Endothelial cell of umbilical vein (primary cell): ENCODE measurements around the gene BCL11B. TPM values are rescaled to one million over a fixed set of nuclear protein-coding genes. Genes with fewer than 3 reads are reported as not detected.
"Not testable (repeated sequence)": the region's sequence is repeated elsewhere in the genome, so short reads cannot be mapped to it uniquely, and the experiment has no call there.

ENCODE experiments used
- BruUV-seq: library from RNA; stranded (reverse); fragments of 400-500 nt; replicated peaks from 2 replicates; lab custom pipeline; 2021; lab: Mats Ljungman, UMichigan
- CTCF ChIA-PET: fragments of 300-600, 350-600 bp; sonication (Branson Sonifier 250); formaldehyde crosslinking; loops from one replicate; lab custom pipeline; 2021; ENCODE audit warnings: antibody characterized with exemption, inconsistent platforms; lab: Charles Lee
- POLR2A ChIA-PET: fragments of 300-600, 350-600 bp; sonication (Branson Sonifier 250); formaldehyde crosslinking; loops from one replicate; lab custom pipeline; 2021; ENCODE audit warnings: antibody characterized with exemption, inconsistent platforms; lab: Charles Lee
- DNase-seq: peaks from one replicate; pipeline ENCODE4 v3.0.0-alpha.2; 2011; ENCODE audit warnings: low read depth, low spot score
- FAIRE-seq: peaks from 2 replicates; lab custom pipeline; 2011; peaks lifted over from hg19 to GRCh38; lab: Jason Lieb, UNC
- H2AFZ ChIP-seq: 2 replicates; pipeline ENCODE4 v1.6.0; 2012; ENCODE audit warnings: low read depth, low read length, control low read depth, inconsistent platforms
- H3K27ac ChIP-seq: 2 replicates; pipeline ENCODE4 v1.5.1; 2011; ENCODE audit warnings: low read depth, mild to moderate bottlenecking, control low read depth, low read length, moderate library complexity; ENCODE audit not compliant: insufficient read depth
- H3K27me3 ChIP-seq, 2 experiments: 2 replicates each; pipeline versions ENCODE4 v1.6.0 to v1.6.1; 2011; ENCODE audit warnings: low read length in 2 of 2, mixed read lengths in 1 of 2; ENCODE audit not compliant: control insufficient read depth in 2 of 2, insufficient read depth in 2 of 2
- H3K36me3 ChIP-seq, 2 experiments: 2 replicates in 1 of 2; 3 replicates in 1 of 2; pipeline ENCODE4 v1.5.1; 2011; ENCODE audit warnings: low read length in 2 of 2, mild to moderate bottlenecking in 1 of 2, moderate library complexity in 1 of 2; ENCODE audit not compliant: control insufficient read depth in 2 of 2, insufficient read depth in 2 of 2; ENCODE audit errors: extremely low read depth in 1 of 2
- H3K4me1 ChIP-seq: 3 replicates; pipeline ENCODE4 v1.5.1; 2011; ENCODE audit warnings: mild to moderate bottlenecking, low read length; ENCODE audit not compliant: control insufficient read depth, insufficient read depth; ENCODE audit errors: extremely low read depth
- H3K4me2 ChIP-seq: 2 replicates; pipeline ENCODE4 v1.6.1; 2011; ENCODE audit warnings: low read length, control low read depth, mixed read lengths; ENCODE audit not compliant: insufficient read depth
- H3K4me3 ChIP-seq, 3 experiments: fragments of 200-600 bp in 1 of 3; sonication (generic), shearing (Covaris generic) in 1 of 3; replicated peaks in 1 of 3; 2 replicates each; pipeline ENCODE4 v1.5.1; 2011 to 2016; ENCODE audit warnings: control low read depth in 3 of 3, low read length in 3 of 3, mild to moderate bottlenecking in 2 of 3, inconsistent platforms in 1 of 3, low read depth in 1 of 3, moderate library complexity in 1 of 3; ENCODE audit not compliant: insufficient read depth in 1 of 3
- H3K79me2 ChIP-seq: 2 replicates; pipeline ENCODE4 v1.6.0; 2012; ENCODE audit warnings: low read length, inconsistent platforms; ENCODE audit not compliant: control insufficient read depth, insufficient read depth
- H3K9ac ChIP-seq: replicated peaks from 2 replicates; pipeline ENCODE3; 2011; ENCODE audit warnings: low read length, control low read depth; ENCODE audit not compliant: insufficient read depth; ENCODE audit errors: extremely low read depth
- H3K9me1 ChIP-seq: replicated peaks from 3 replicates; pipeline ENCODE4 v1.6.0; 2011; ENCODE audit warnings: mild to moderate bottlenecking, low read length; ENCODE audit not compliant: control insufficient read depth, insufficient read depth; ENCODE audit errors: extremely low read depth
- H3K9me3 ChIP-seq: replicated peaks from 2 replicates; pipeline ENCODE4 v1.5.1; 2012; ENCODE audit warnings: low read length, inconsistent platforms; ENCODE audit not compliant: control insufficient read depth, insufficient read depth
- H4K20me1 ChIP-seq: replicated peaks from 2 replicates; pipeline ENCODE3; 2011; ENCODE audit warnings: mild to moderate bottlenecking, low read length; ENCODE audit not compliant: control insufficient read depth, insufficient read depth; ENCODE audit errors: extremely low read depth
- CTCF ChIP-seq, 2 donors: IDR thresholded peaks; 1 replicate in 1 of 2; 2 replicates in 1 of 2; pipeline ENCODE4 v1.5.1; 2011; ENCODE audit warnings: low read length in 2 of 2, mild to moderate bottlenecking in 2 of 2, moderate library complexity in 2 of 2, control low read depth in 1 of 2, inconsistent platforms in 1 of 2, low read depth in 1 of 2; ENCODE audit not compliant: insufficient read depth in 1 of 2; ENCODE audit errors: extremely low read depth in 1 of 2
- EZH2 ChIP-seq: IDR thresholded peaks from 2 replicates; pipeline ENCODE4 v1.6.1; 2012; ENCODE audit warnings: borderline replicate concordance, low read depth, mild to moderate bottlenecking, moderate library complexity, low read length, inconsistent platforms; ENCODE audit not compliant: severe bottlenecking
- FOS ChIP-seq: IDR thresholded peaks from 2 replicates; pipeline ENCODE4 v1.6.1; 2011; ENCODE audit warnings: mild to moderate bottlenecking, low read length, moderate library complexity, borderline replicate concordance; ENCODE audit not compliant: insufficient read depth
- GATA2 ChIP-seq: IDR thresholded peaks from 2 replicates; pipeline ENCODE4 v1.7.0; 2011; ENCODE audit warnings: low read depth, mild to moderate bottlenecking, moderate library complexity, mixed read lengths, low read length; ENCODE audit not compliant: insufficient read length, insufficient read depth
- JUN ChIP-seq: IDR thresholded peaks from 2 replicates; pipeline ENCODE4 v1.6.1; 2011; ENCODE audit warnings: borderline replicate concordance, low read depth; ENCODE audit not compliant: insufficient read length, insufficient read depth
- MAX ChIP-seq: IDR thresholded peaks from 2 replicates; pipeline ENCODE4 v1.6.1; 2011; ENCODE audit not compliant: insufficient read depth, insufficient read length
- MYC ChIP-seq: IDR thresholded peaks from one replicate; pipeline ENCODE4 v1.6.1; 2011; ENCODE audit warnings: mild to moderate bottlenecking, low read depth, low read length
- POLR2A ChIP-seq: IDR thresholded peaks from 2 replicates; pipeline ENCODE4 v1.6.1; 2012; ENCODE audit warnings: low read depth, mild to moderate bottlenecking, control low read depth, low read length
- POLR2AphosphoS5 ChIP-seq: IDR thresholded peaks from 2 replicates; pipeline ENCODE4 v1.6.1; 2012; ENCODE audit warnings: low read depth, mild to moderate bottlenecking, control low read depth, low read length, moderate library complexity; ENCODE audit not compliant: insufficient read depth
- dilution Hi-C: fragments of 300-500 bp; cut with MboI; formaldehyde crosslinking; loops from one replicate; pipeline ENCODE4 v1.15.0; 2019; ENCODE audit warnings: low sequenced_read_pairs; ENCODE audit not compliant: extremely low pct_ligation_motif_present
- intact Hi-C: fragments of 100-400 bp; cut with micrococcal nuclease; formaldehyde crosslinking; loops from one replicate; pipeline ENCODE4 v1.10.0; 2022
- polyA plus RNA-seq, 4 experiments: library from polyadenylated mRNA; depleted of rRNA in 3 of 4; stranded (reverse) in 3 of 4; unstranded in 1 of 4; fragments of >200 nt; gene quantifications; 2 replicates each; pipeline versions ENCODE4 v1.2.1 to v1.2.3, GENCODE V29; 2011 to 2012; ENCODE audit warnings: missing spikeins in 1 of 4
- total RNA-seq: library from RNA; stranded (reverse); gene quantifications from 2 replicates; pipeline ENCODE4 v1.2.3, GENCODE V29; 2021

The BCL11B gene
- total and polyA plus RNA-seq, 2 donors (not counting 3 experiments of a cell fraction or from before 2014, with no cell fraction given): 0.03 to 0.07 TPM

DNA sequence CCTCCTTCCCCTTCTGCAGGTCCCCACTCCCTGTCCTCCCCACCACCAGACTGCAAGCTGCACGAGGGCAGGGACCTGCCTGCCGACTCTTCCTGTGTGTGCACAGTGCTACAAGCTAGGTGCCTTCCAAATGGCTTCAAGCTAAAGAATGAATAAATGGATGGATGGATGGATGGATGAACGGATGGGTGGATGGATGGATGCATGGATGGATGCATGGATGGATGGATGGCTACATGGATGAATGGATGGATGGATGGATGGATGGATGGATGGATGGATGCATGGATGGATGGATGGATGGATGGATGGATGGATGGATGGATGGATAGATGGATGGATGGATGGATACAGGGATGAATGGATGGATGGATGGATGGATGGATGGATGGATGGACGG is 43.2 kb downstream of the BCL11B start:
- H2AFZ ChIP-seq, H3K9me3 ChIP-seq, H3K9me1 ChIP-seq, DNase-seq, H3K27me3 ChIP-seq, FAIRE-seq, H3K4me3 ChIP-seq, POLR2A ChIA-PET, H3K9ac ChIP-seq, H3K4me2 ChIP-seq, CTCF ChIA-PET, intact Hi-C loops, dilution Hi-C loops, H3K4me1 ChIP-seq, BruUV-seq, H3K79me2 ChIP-seq, H3K36me3 ChIP-seq, H4K20me1 ChIP-seq, H3K27ac ChIP-seq: not testable (repeated sequence)

DNA sequence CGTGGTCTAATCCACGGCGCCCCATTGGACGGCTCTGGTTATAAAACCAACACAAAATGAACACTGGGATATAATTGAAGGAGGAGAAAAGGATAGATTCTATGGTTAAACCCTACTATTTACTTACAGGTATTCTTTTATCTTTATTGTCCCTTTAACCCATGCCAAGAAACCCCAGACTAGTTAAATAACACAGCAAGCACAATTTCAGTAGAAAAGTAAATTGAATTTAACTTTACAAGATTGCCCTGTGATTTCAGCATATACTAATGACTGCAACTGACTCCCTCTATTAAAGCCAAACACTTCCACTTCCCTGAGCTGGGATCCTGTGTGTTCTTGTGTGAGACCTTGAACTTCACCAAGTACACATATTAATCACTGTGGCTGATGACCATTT is 45.3 kb downstream of the BCL11B start:
- Histone ChIP-seq H3K9me1 (no peaks in the 10 kb centered on the region), H3K27me3 (no peaks in the 10 kb centered on the region), H4K20me1 (no peaks in the 10 kb centered on the region), H3K27ac (no peak overlapping the region), H3K4me2 (no peak overlapping the region), H2AFZ (no peak overlapping the region), H3K79me2 (no peaks in the 10 kb centered on the region), H3K9ac (no peak overlapping the region), H3K4me1 (no peaks in the 10 kb centered on the region), H3K9me3 (no peaks in the 10 kb centered on the region), H3K36me3 (no peaks in the 10 kb centered on the region), H3K4me3 (no peak overlapping the region)
- BruUV-seq: no TSS peak
- ChIA-PET POLR2A (no interaction called here), CTCF (no interaction called here)
- FAIRE-seq (no peak), DNase-seq (no peak)
- dilution Hi-C loops (no loop called here), intact Hi-C loops (no loop called here)
- TF ChIP-seq GATA2: no peak
- no peak for TF ChIP-seq JUN
- TF ChIP-seq MAX: no peak
- TF ChIP-seq CTCF (IDR thresholded peaks at IDR 0.05; ENCODE audit: extremely low read depth in 1 of 2, insufficient read depth in 1 of 2, low read depth in 1 of 2, low read length in 2 of 2): no peak
- TF ChIP-seq MYC: no peak
- TF ChIP-seq FOS: no peak
- no peak for TF ChIP-seq POLR2AphosphoS5
- TF ChIP-seq POLR2A: no peak
- TF ChIP-seq EZH2: no peak
